Common myeloid progenitor, CD34-positive (primary cell): ENCODE results near the gene ZBTB2.
"Not testable (repeated sequence)": the region's sequence is repeated elsewhere in the genome, so short reads cannot be mapped to it uniquely, and the experiment has no call there.

Experiments used
- CTCF ChIA-PET: fragments of 350-600 bp; sonication (Branson Sonifier 250); formaldehyde crosslinking; loops from one replicate; lab custom pipeline; 2021; ENCODE audit warnings: antibody characterized with exemption; lab: Charles Lee
- POLR2A ChIA-PET: fragments of 350-600 bp; sonication (Branson Sonifier 250); formaldehyde crosslinking; loops from one replicate; lab custom pipeline; 2021; ENCODE audit warnings: antibody characterized with exemption; lab: Charles Lee
- DNase-seq, 3 donors: peaks; one replicate each; pipeline versions ENCODE4 v3.0.0 to v3.0.0-alpha.2; 2013
- H3K27ac ChIP-seq, 2 experiments: 1 replicate in 1 of 2; 2 replicates in 1 of 2; pipeline ENCODE4 v1.7.0; 2013; ENCODE audit warnings: inconsistent platforms in 2 of 2, low read length in 2 of 2, mild to moderate bottlenecking in 2 of 2, low read depth in 1 of 2, moderate library complexity in 1 of 2; ENCODE audit not compliant: severe bottlenecking in 2 of 2, insufficient read depth in 1 of 2, poor library complexity in 1 of 2
- H3K27me3 ChIP-seq, 5 experiments: replicated peaks in 2 of 5; 1 replicate in 3 of 5; 2 replicates in 2 of 5; pipeline versions ENCODE4 v1.6.1 to v1.7.0; 2013; ENCODE audit warnings: low read length in 4 of 5, mild to moderate bottlenecking in 2 of 5, moderate library complexity in 2 of 5, inconsistent platforms in 1 of 5; ENCODE audit not compliant: insufficient read depth in 5 of 5, control insufficient read depth in 4 of 5
- H3K36me3 ChIP-seq, 4 experiments: 1 replicate in 2 of 4; 2 replicates in 2 of 4; pipeline versions ENCODE4 v1.6.1 to v1.7.0; 2013; ENCODE audit warnings: low read length in 3 of 4, control low read depth in 1 of 4, mild to moderate bottlenecking in 1 of 4; ENCODE audit not compliant: control insufficient read depth in 4 of 4, insufficient read depth in 4 of 4
- H3K4me1 ChIP-seq, 4 experiments: 1 replicate in 3 of 4; 2 replicates in 1 of 4; pipeline versions ENCODE4 v1.6.1 to v1.7.1; 2013; ENCODE audit warnings: low read length in 3 of 4, mild to moderate bottlenecking in 3 of 4, control low read depth in 1 of 4, inconsistent platforms in 1 of 4, moderate library complexity in 1 of 4; ENCODE audit not compliant: control insufficient read depth in 4 of 4, insufficient read depth in 4 of 4; ENCODE audit errors: control extremely low read depth in 1 of 4
- H3K4me3 ChIP-seq, 7 experiments: 1 replicate in 4 of 7; 2 replicates in 3 of 7; pipeline versions ENCODE4 v1.5.1 to v1.7.0; 2013; ENCODE audit warnings: mild to moderate bottlenecking in 7 of 7, low read length in 6 of 7, moderate library complexity in 6 of 7, inconsistent platforms in 2 of 7, low read depth in 2 of 7, control low read depth in 1 of 7; ENCODE audit not compliant: insufficient read depth in 4 of 7, control insufficient read depth in 1 of 7; ENCODE audit errors: extremely low read depth in 1 of 7
- H3K9me3 ChIP-seq, 5 experiments: 1 replicate in 4 of 5; 2 replicates in 1 of 5; pipeline versions ENCODE4 v1.6.1 to v1.7.1; 2013; ENCODE audit warnings: low read length in 4 of 5, mild to moderate bottlenecking in 2 of 5, inconsistent platforms in 1 of 5, low read depth in 1 of 5, moderate library complexity in 1 of 5; ENCODE audit not compliant: control insufficient read depth in 4 of 5, insufficient read depth in 2 of 5; ENCODE audit errors: control extremely low read depth in 1 of 5
- WGBS: methylation state at CpG from one replicate; pipeline ENCODE4 v1.1.5; 2013; ENCODE audit not compliant: insufficient coverage; 5-methylcytosine and 5-hydroxymethylcytosine counted together

The ZBTB2 gene

DNA sequence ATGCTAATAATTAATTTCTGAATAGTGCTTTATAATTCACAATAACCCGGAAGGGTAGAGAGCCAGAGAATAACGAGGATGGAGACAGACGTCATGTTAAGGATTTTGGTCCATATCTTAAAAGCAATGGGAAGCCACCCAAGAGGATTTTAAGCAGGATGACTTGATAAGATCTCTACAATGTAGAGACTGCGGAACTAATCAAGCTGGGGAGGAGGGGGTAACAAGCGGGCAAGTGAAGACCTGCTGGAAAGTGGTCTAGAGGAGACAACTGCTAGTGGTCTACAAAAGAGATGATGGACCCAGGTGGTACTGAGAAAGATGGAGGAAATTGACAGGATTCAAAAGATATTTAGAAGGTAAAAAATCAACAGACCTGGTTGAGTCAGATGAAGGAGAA lies 7.2 kb downstream of the ZBTB2 start:
- H3K4me1 ChIP-seq = peaks cover 19 to 45% (median 37%) of the 10 kb centered on the region in 4 experiments
- 100% methylated on average over 4 of the region's 5 CpGs for WGBS
- CTCF ChIA-PET = interaction anchor here (1.0 to 1.9 kb wide), 2 partner anchors 14 to 60 kb away, joined by 4 read pairs; no protein-coding TSS in a partner anchor

GRCh38 chr6:151382631-151383030 lies 8.7 kb downstream of the ZBTB2 start:
- H3K4me1 ChIP-seq = peaks cover 10 to 30% (median 23%) of the 10 kb centered on the region in 4 experiments
- H3K9me3 ChIP-seq, H3K27me3 ChIP-seq, H3K27ac ChIP-seq, H3K36me3 ChIP-seq, H3K4me3 ChIP-seq, DNase-seq: not testable (repeated sequence)
- 91% methylated on average over 8 of the region's 9 CpGs for WGBS
- ChIA-PET POLR2A (interaction anchor here (0.7 kb wide), 1 partner anchor 10 kb away, joined by 6 read pairs; no protein-coding TSS in a partner anchor), CTCF (interaction anchor here (0.8 to 1.9 kb wide), 2 partner anchors 13 to 46 kb away, joined by 3 to 4 read pairs; no protein-coding TSS in a partner anchor)

More for the DNA sequence above, 7.2 kb downstream of the ZBTB2 start:
- no peak for DNase-seq
- no peak overlapping the region for H3K27ac ChIP-seq
- no peaks in the 10 kb centered on the region for H3K9me3 ChIP-seq
- H3K27me3 ChIP-seq = no peaks in the 10 kb centered on the region
- no peak overlapping the region for H3K4me3 ChIP-seq
- peaks cover 0 to 4% (median 0%) of the 10 kb centered on the region in 4 experiments for H3K36me3 ChIP-seq
- POLR2A ChIA-PET = no interaction called here

DNA sequence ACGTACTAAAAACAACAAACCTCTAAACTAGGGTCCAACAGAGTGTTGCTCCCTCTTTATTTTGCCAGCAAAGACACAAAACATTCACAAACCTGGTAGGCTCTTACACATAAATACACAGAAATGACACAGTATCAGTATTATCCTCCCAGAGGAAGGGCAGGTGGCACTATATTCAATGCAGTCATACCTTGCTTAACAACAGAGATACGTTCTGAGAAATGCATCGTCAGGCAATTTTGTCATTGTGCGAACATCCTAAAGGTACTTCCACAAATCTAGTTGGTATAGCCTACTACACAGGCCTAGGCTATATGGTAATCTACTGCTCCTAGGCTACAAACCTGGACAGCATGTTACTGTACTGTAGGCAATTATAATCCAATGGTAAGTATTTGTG lies 9.6 kb downstream of the ZBTB2 start:
- ChIA-PET CTCF (no interaction called here), POLR2A (no interaction called here)
- no peaks in the 10 kb centered on the region for H3K27me3 ChIP-seq
- peaks cover 10 to 26% (median 21%) of the 10 kb centered on the region in 4 experiments for H3K4me1 ChIP-seq
- H3K27ac ChIP-seq = no peak overlapping the region
- no peaks in the 10 kb centered on the region for H3K9me3 ChIP-seq
- peaks cover 0 to 4% (median 0%) of the 10 kb centered on the region in 4 experiments for H3K36me3 ChIP-seq
- WGBS = 97% methylated on average over 3 of the region's 4 CpGs
- H3K4me3 ChIP-seq = no peak overlapping the region
- no peak for DNase-seq

GRCh38 chr6:151380848-151381205 lies 10.5 kb downstream of the ZBTB2 start:
- Histone ChIP-seq H3K4me1 (peaks cover 10 to 26% (median 22%) of the 10 kb centered on the region in 4 experiments), H3K27me3 (no peaks in the 10 kb centered on the region), H3K36me3 (peaks cover 0 to 4% (median 0%) of the 10 kb centered on the region in 4 experiments), H3K4me3 (no peak overlapping the region), H3K27ac (peak overlapping the region in 1 of 2 experiments; percentile 49), H3K9me3 (no peaks in the 10 kb centered on the region)
- POLR2A ChIA-PET = no interaction called here
- CTCF ChIA-PET = no interaction called here
- no peak for DNase-seq
- WGBS = 100% methylated on average over 1 of the region's 1 CpG

GRCh38 chr6:151379933-151380847 lies 11.2 kb downstream of the ZBTB2 start:
- 89% methylated on average over 11 of the region's 14 CpGs for WGBS
- H3K4me3 ChIP-seq = peak overlapping the region in 4 of 7 experiments; percentile 2 to 42 (median 28)
- peaks cover 10 to 22% (median 18%) of the 10 kb centered on the region in 4 experiments for H3K4me1 ChIP-seq
- peak; percentile 10 to 75 (median 61) for DNase-seq
- peak overlapping the region in 1 of 2 experiments; percentile 49 for H3K27ac ChIP-seq
- H3K9me3 ChIP-seq = no peaks in the 10 kb centered on the region
- peaks cover 0 to 4% (median 0%) of the 10 kb centered on the region in 4 experiments for H3K36me3 ChIP-seq
- H3K27me3 ChIP-seq = no peaks in the 10 kb centered on the region
- ChIA-PET POLR2A (no interaction called here), CTCF (interaction anchor here (0.6 kb wide), 1 partner anchor 918 kb away, joined by 3 read pairs; no protein-coding TSS in a partner anchor)

- Histone ChIP-seq H3K9me3 (no peaks in the 10 kb centered on the region), H3K27ac (no peak overlapping the region), H3K36me3 (peaks cover 0 to 2% (median under 1%) of the 10 kb centered on the region in 4 experiments), H3K27me3 (no peaks in the 10 kb centered on the region), H3K4me3 (no peak overlapping the region), H3K4me1 (peaks cover 7 to 32% (median 23%) of the 10 kb centered on the region in 4 experiments)
- no peak for DNase-seq
- POLR2A ChIA-PET = no interaction called here
- CTCF ChIA-PET = no interaction called here
- WGBS = 60% methylated on average over 2 of the region's 3 CpGs
Measured at GRCh38 chr6:151377095-151377494, 14.3 kb downstream of the ZBTB2 start.

- WGBS = no CpG with 5 or more reads among the region's 1 CpG
Measured at GRCh38 chr6:151376440-151376839, 14.9 kb downstream of the ZBTB2 start.

More at GRCh38 chr6:151376440-151376839, 14.9 kb downstream of the ZBTB2 start:
- H3K4me1 ChIP-seq = peaks cover 4 to 37% (median 26%) of the 10 kb centered on the region in 4 experiments
- CTCF ChIA-PET = no interaction called here
- no peak for DNase-seq
- H3K9me3 ChIP-seq = no peaks in the 10 kb centered on the region
- no peaks in the 10 kb centered on the region for H3K27me3 ChIP-seq
- no peak overlapping the region for H3K27ac ChIP-seq
- POLR2A ChIA-PET = no interaction called here
- H3K4me3 ChIP-seq = no peak overlapping the region
- peaks cover 0 to 6% (median 4%) of the 10 kb centered on the region in 4 experiments for H3K36me3 ChIP-seq
